Stomach (tissue), 9 donors: ENCODE results near the gene TP53BP2. TPM values are rescaled to one million over a fixed set of nuclear protein-coding genes. Genes with fewer than 3 reads are reported as not detected.

Experiments
- DNase-seq, 2 donors: peaks; one replicate each; pipeline versions ENCODE4 v3.0.0 to v3.0.0-alpha.2; 2013 to 2019
- H3K27ac ChIP-seq, 5 donors: fragments of 200-600 bp in 4 of 5; sonication (generic) in 4 of 5; one replicate each; pipeline ENCODE4 v1.5.1; 2013 to 2019; ENCODE audit warnings: mild to moderate bottlenecking in 1 of 5, moderate library complexity in 1 of 5
- H3K27me3 ChIP-seq, 3 donors: fragments of 200-600 bp; sonication (generic); one replicate each; pipeline ENCODE4 v1.5.1; 2017 to 2019; ENCODE audit warnings: mixed run types in 1 of 3
- H3K36me3 ChIP-seq, 4 donors: fragments of 200-600 bp; sonication (generic); 1 replicate in 3 of 4; 2 replicates in 1 of 4; pipeline ENCODE4 v1.5.1; 2016 to 2019
- H3K4me1 ChIP-seq, 4 donors: fragments of 200-600 bp; sonication (generic); one replicate each; pipeline ENCODE4 v1.5.1; 2016 to 2019
- H3K4me3 ChIP-seq, 4 donors: fragments of 200-600 bp; sonication (generic) in 3 of 4; one replicate each; pipeline ENCODE4 v1.5.1; 2016 to 2019; ENCODE audit warnings: mild to moderate bottlenecking in 1 of 4
- H3K9me3 ChIP-seq, 4 donors: fragments of 200-600 bp; sonication (generic); one replicate each; pipeline ENCODE4 v1.5.1; 2016 to 2019
- CTCF ChIP-seq, 7 experiments: fragments of 450-650 bp in 4 of 7; fragments of 200-600 bp in 3 of 7; sonication (generic) in 3 of 7; IDR thresholded peaks; one replicate each; pipeline ENCODE4 v1.5.1; 2016 to 2019; ENCODE audit warnings: antibody characterized with exemption in 7 of 7, control low read depth in 2 of 7, mild to moderate bottlenecking in 1 of 7
- EP300 ChIP-seq: sonication (generic); formaldehyde crosslinking; IDR thresholded peaks from one replicate; pipeline ENCODE4 v1.6.1; 2017; ENCODE audit warnings: antibody characterized with exemption
- POLR2A ChIP-seq, 4 donors: fragments of 450-650 bp; IDR thresholded peaks; one replicate each; pipeline ENCODE4 v1.6.1; 2016; ENCODE audit warnings: antibody characterized with exemption in 4 of 4, control low read depth in 2 of 4, mild to moderate bottlenecking in 1 of 4, moderate library complexity in 1 of 4
- POLR2AphosphoS5 ChIP-seq, 3 donors: sonication (generic); formaldehyde crosslinking; IDR thresholded peaks; one replicate each; pipeline ENCODE4 v1.6.1; 2016; ENCODE audit warnings: antibody characterized with exemption in 3 of 3
- WGBS, 5 donors: extraction: QIAGEN DNeasy Blood & Tissue Kit in 3 of 5; methylation state at CpG; one replicate each; pipeline versions ENCODE4 v1.1.5 to v1.1.7; 2013 to 2018; 5-methylcytosine and 5-hydroxymethylcytosine counted together
- intact Hi-C: fragments of 100-400 bp; cut with DNase I; formaldehyde crosslinking; loops from one replicate; pipeline ENCODE4 v1.15.1; 2023; ENCODE audit warnings: low total_unique reads
- polyA plus RNA-seq, 3 donors: library from polyadenylated mRNA; stranded (reverse); fragments of 200-250 nt; gene quantifications; one replicate each; pipeline ENCODE4 v1.2.3, GENCODE V29; 2013
- total RNA-seq, 5 donors: library from RNA; depleted of rRNA; stranded (reverse); fragments of >200 nt; gene quantifications; one replicate each; pipeline versions ENCODE4 v1.1.0 to v1.2.3, GENCODE V29; 2014 to 2016
- donor health status: healthy with polysubstance abuse.
- donor health status: Bipolar disorder and iron deficiency.
- donor health status: healthy.

TP53BP2 gene
- total and polyA plus RNA-seq, 8 donors = 6.9 to 157 (median 32.9) TPM

- Histone ChIP-seq H3K4me1 (no peaks in the 10 kb centered on the region), H3K27me3 (no peaks in the 10 kb centered on the region), H3K4me3 (no peak overlapping the region), H3K36me3 (no peaks in the 10 kb centered on the region), H3K27ac (no peak overlapping the region), H3K9me3 (no peaks in the 10 kb centered on the region)
- no peak for DNase-seq
- intact Hi-C loops = no loop called here
- 30 to 46% (median 40%) methylated on average over 4 of the region's 4 CpGs for WGBS, 5 donors
- TF ChIP-seq CTCF (IDR thresholded peaks at IDR 0.05) (no peak), EP300 (no peak), POLR2A (IDR thresholded peaks at IDR 0.05) (no peak), POLR2AphosphoS5 (IDR thresholded peaks at IDR 0.05) (no peak)
Observed at GRCh38 chr1:223886516-223886921, 40.8 kb upstream of the TP53BP2 start.

- H3K27ac ChIP-seq = no peak overlapping the region
- no peaks in the 10 kb centered on the region for H3K36me3 ChIP-seq
- no peak for DNase-seq
- no peaks in the 10 kb centered on the region for H3K9me3 ChIP-seq
- 95 to 98% (median 97%) methylated on average over 3 of the region's 3 CpGs for WGBS, 5 donors
- H3K4me1 ChIP-seq = no peaks in the 10 kb centered on the region
- no peak overlapping the region for H3K4me3 ChIP-seq
- TF ChIP-seq POLR2A (IDR thresholded peaks at IDR 0.05) (no peak), EP300 (no peak), POLR2AphosphoS5 (IDR thresholded peaks at IDR 0.05) (no peak), CTCF (IDR thresholded peaks at IDR 0.05) (no peak)
- no peaks in the 10 kb centered on the region for H3K27me3 ChIP-seq
- intact Hi-C loops = no loop called here
Observed at GRCh38 chr1:223885614-223886013, 39.9 kb upstream of the TP53BP2 start.

GRCh38 chr1:223878598-223879325 is 33.0 kb upstream of the TP53BP2 start:
- Histone ChIP-seq H3K27ac (no peak overlapping the region), H3K4me1 (no peaks in the 10 kb centered on the region), H3K36me3 (no peaks in the 10 kb centered on the region), H3K4me3 (no peak overlapping the region), H3K9me3 (no peaks in the 10 kb centered on the region), H3K27me3 (no peaks in the 10 kb centered on the region)
- no peak for DNase-seq
- intact Hi-C loops = no loop called here
- 88 to 100% (median 96%) methylated on average over 1 of the region's 1 CpG for WGBS, 5 donors
- TF ChIP-seq POLR2A (IDR thresholded peaks at IDR 0.05) (no peak), POLR2AphosphoS5 (IDR thresholded peaks at IDR 0.05) (no peak), EP300 (no peak), CTCF (IDR thresholded peaks at IDR 0.05) (no peak)

GRCh38 chr1:223877804-223878203 is 32.1 kb upstream of the TP53BP2 start:
- Histone ChIP-seq H3K4me1 (no peaks in the 10 kb centered on the region), H3K9me3 (no peaks in the 10 kb centered on the region), H3K4me3 (no peak overlapping the region), H3K36me3 (no peaks in the 10 kb centered on the region), H3K27me3 (no peaks in the 10 kb centered on the region), H3K27ac (no peak overlapping the region)
- whole genome bisulfite sequencing, 5 donors = 64 to 83% (median 82%) methylated on average over 3 of the region's 3 CpGs
- intact Hi-C loops = no loop called here
- no peak for DNase-seq
- TF ChIP-seq CTCF (IDR thresholded peaks at IDR 0.05) = no peak
